HFFc6 (cell line): ENCODE results near the gene PPP1R12B. TPM values are rescaled to one million over a fixed set of nuclear protein-coding genes. Genes with fewer than 3 reads are reported as not detected.

ENCODE experiments used
- DNase-seq: peaks from one replicate; pipeline ENCODE4 v3.0.0-alpha.2; 2018
- H3K27ac Mint-ChIP-seq: 2 replicates; pipeline ENCODE4 v1.8.0; 2020; ENCODE audit warnings: mild to moderate bottlenecking, mixed read lengths
- H3K27me3 Mint-ChIP-seq: 2 replicates; pipeline ENCODE4 v1.8.0; 2021; ENCODE audit warnings: mild to moderate bottlenecking, moderate library complexity, mixed read lengths; ENCODE audit not compliant: insufficient read depth
- H3K36me3 Mint-ChIP-seq: 2 replicates; pipeline ENCODE4 v1.8.0; 2021; ENCODE audit warnings: low read depth, mixed read lengths
- H3K4me1 Mint-ChIP-seq: 2 replicates; pipeline ENCODE4 v1.8.0; 2020; ENCODE audit warnings: low read depth, mixed read lengths
- H3K4me3 Mint-ChIP-seq: 2 replicates; pipeline ENCODE4 v1.8.0; 2020; ENCODE audit warnings: mild to moderate bottlenecking, moderate library complexity, mixed read lengths
- H3K9me3 Mint-ChIP-seq: 2 replicates; pipeline ENCODE4 v1.8.0; 2020; ENCODE audit warnings: mild to moderate bottlenecking, mixed read lengths
- total RNA-seq, 6 experiments: library from RNA; stranded (reverse); fragmentation: NEBNext Ultra II Directional; extraction: Animal tissue kit (Norgen Biotek cat#: 25700); gene quantifications; 2 replicates in 1 of 6; 3 replicates in 5 of 6; pipeline ENCODE4 v1.2.3, GENCODE V29; 2021
- TF ChIP-seq, protein P1 (sequence below): fragments of 200-600 bp; sonication (generic); IDR thresholded peaks from 2 replicates; pipeline ENCODE4 v1.5.0; 2021; ENCODE audit warnings: antibody characterized with exemption, mild to moderate bottlenecking

The PPP1R12B gene
- total RNA-seq, 6 experiments from 2014 or later: 5.3 to 9.9 (median 6.9) TPM

GRCh38 chr1:202571719-202572339, 223.3 kb downstream of the PPP1R12B start:
- no peak overlapping the region for H3K27ac Mint-ChIP-seq
- DNase-seq: peak; percentile 36
- H3K9me3 Mint-ChIP-seq: no peaks in the 10 kb centered on the region
- no peak overlapping the region for H3K4me3 Mint-ChIP-seq
- H3K36me3 Mint-ChIP-seq: no peaks in the 10 kb centered on the region; the same call in 1 of the 2 replicates
- H3K4me1 Mint-ChIP-seq: peaks cover 69% of the 10 kb centered on the region
- no peaks in the 10 kb centered on the region; the same call in 1 of the 2 replicates for H3K27me3 Mint-ChIP-seq
- TF ChIP-seq, protein P1, sequence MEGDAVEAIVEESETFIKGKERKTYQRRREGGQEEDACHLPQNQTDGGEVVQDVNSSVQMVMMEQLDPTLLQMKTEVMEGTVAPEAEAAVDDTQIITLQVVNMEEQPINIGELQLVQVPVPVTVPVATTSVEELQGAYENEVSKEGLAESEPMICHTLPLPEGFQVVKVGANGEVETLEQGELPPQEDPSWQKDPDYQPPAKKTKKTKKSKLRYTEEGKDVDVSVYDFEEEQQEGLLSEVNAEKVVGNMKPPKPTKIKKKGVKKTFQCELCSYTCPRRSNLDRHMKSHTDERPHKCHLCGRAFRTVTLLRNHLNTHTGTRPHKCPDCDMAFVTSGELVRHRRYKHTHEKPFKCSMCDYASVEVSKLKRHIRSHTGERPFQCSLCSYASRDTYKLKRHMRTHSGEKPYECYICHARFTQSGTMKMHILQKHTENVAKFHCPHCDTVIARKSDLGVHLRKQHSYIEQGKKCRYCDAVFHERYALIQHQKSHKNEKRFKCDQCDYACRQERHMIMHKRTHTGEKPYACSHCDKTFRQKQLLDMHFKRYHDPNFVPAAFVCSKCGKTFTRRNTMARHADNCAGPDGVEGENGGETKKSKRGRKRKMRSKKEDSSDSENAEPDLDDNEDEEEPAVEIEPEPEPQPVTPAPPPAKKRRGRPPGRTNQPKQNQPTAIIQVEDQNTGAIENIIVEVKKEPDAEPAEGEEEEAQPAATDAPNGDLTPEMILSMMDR: peak; percentile 90

DNA sequence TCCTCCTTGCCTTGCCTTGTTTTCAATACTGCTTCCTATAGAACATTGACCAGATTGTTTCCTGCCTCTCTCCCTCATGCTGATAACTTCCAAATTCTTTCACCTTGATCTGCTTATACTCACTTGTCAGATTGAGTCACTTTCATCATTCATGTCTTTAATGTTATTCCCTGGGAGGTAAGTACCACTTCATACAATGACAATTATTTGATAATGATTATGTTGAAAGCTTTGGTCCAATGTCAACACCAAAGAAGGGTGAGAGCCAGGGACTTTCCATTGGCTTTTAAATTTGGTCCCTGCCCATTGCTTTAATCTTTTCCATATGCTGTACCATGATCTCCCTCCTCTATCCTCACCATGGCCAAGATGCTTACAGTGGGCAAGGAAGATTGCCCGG, 224.4 kb downstream of the PPP1R12B start:
- Mint-ChIP-seq H3K27me3 (no peaks in the 10 kb centered on the region; the same call in 1 of the 2 replicates), H3K4me3 (no peak overlapping the region), H3K36me3 (no peaks in the 10 kb centered on the region; the same call in 1 of the 2 replicates), H3K9me3 (no peaks in the 10 kb centered on the region), H3K4me1 (peaks cover 69% of the 10 kb centered on the region), H3K27ac (no peak overlapping the region)
- TF ChIP-seq, protein P1: no peak
- DNase-seq: no peak

DNA sequence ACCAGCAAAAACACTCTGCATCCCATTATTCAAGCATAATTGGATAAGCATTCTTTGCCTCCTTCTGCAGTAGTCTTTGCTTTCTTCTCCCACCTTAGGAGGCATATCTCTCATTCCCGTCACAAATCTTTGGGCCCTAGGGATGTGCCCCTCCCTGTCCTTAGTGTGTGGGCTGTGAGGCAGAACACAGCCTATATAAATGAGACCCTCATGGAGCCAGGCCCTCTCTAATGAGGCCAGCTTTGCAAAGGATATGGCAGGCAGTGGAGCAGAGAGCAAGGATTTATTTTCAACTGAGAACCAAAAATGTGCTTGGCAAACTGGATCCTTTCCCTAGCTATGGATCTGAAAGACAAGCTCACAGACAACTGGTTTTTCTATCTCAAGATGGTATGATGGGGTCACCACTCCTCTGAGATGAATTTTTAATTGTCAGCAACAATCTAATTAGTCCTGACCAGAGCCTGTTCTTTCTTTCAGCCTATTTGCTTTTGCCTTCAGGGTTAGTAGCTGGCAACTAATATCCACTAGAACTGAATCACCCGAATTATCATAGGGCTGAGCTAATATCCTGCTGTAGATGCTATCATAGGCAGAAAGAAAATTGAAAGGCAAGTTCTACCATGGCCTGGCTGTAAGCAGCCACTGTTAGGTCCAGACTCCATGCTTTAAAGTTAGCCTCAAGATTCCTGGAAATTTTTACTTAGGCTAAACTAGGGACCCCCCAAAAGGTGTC, 227.6 kb downstream of the PPP1R12B start:
- no peaks in the 10 kb centered on the region for H3K9me3 Mint-ChIP-seq
- peaks cover 6% of the 10 kb centered on the region; the same call in 1 of the 2 replicates for H3K36me3 Mint-ChIP-seq
- no peaks in the 10 kb centered on the region; the same call in 1 of the 2 replicates for H3K27me3 Mint-ChIP-seq
- peaks cover 81% of the 10 kb centered on the region for H3K4me1 Mint-ChIP-seq
- peak; percentile 80 for DNase-seq
- H3K4me3 Mint-ChIP-seq: peak overlapping the region; percentile 15; the same call in 1 of the 2 replicates
- peak overlapping the region; percentile 84 for H3K27ac Mint-ChIP-seq
- TF ChIP-seq, protein P1: no peak

- TF ChIP-seq, protein P1: no peak
- H3K9me3 Mint-ChIP-seq: no peaks in the 10 kb centered on the region
- peaks cover 85% of the 10 kb centered on the region for H3K4me1 Mint-ChIP-seq
- H3K36me3 Mint-ChIP-seq: peaks cover 12% of the 10 kb centered on the region; the same call in 1 of the 2 replicates
- peak; percentile 52 for DNase-seq
- peak overlapping the region; percentile 15 for H3K4me3 Mint-ChIP-seq
- H3K27me3 Mint-ChIP-seq: no peaks in the 10 kb centered on the region; the same call in 1 of the 2 replicates
- peak overlapping the region; percentile 84 for H3K27ac Mint-ChIP-seq
These were observed 228.3 kb downstream of the PPP1R12B start for GRCh38 chr1:202576816-202577215.

- TF ChIP-seq, protein P1: no peak
- peak overlapping the region; percentile 84 for H3K27ac Mint-ChIP-seq
- no peaks in the 10 kb centered on the region; the same call in 1 of the 2 replicates for H3K27me3 Mint-ChIP-seq
- peak overlapping the region; percentile 57 for H3K4me3 Mint-ChIP-seq
- peaks cover 17% of the 10 kb centered on the region; the same call in 1 of the 2 replicates for H3K36me3 Mint-ChIP-seq
- peaks cover 85% of the 10 kb centered on the region for H3K4me1 Mint-ChIP-seq
- no peaks in the 10 kb centered on the region for H3K9me3 Mint-ChIP-seq
- DNase-seq: peak; percentile 28
These were observed 228.9 kb downstream of the PPP1R12B start for GRCh38 chr1:202577381-202577780.
